H4 (cell line): ENCODE results near the gene RNF123. TPM values are rescaled to one million over a fixed set of nuclear protein-coding genes. Genes with fewer than 3 reads are reported as not detected.
"Not testable (repeated sequence)": the region's sequence is repeated elsewhere in the genome, so short reads cannot be mapped to it uniquely, and the experiment has no call there.

Experiments used
- DNase-seq: peaks from one replicate; pipeline ENCODE4 v3.0.0-alpha.2; 2015; ENCODE audit warnings: low spot score
- total RNA-seq: library from RNA; depleted of rRNA; stranded (reverse); fragments of >200 nt; shearing (Covaris generic); gene quantifications from 2 replicates; pipeline ENCODE4 v1.2.3, GENCODE V29; 2014

RNF123 gene
- total RNA-seq, 1 experiment from 2014 or later, result 8.4 TPM

- DNase-seq, result no peak
Measured at GRCh38 chr3:49720855-49721595, 31.7 kb downstream of the RNF123 start.

GRCh38 chr3:49721596-49721895, 32.2 kb downstream of the RNF123 start:
- DNase-seq, result no peak

GRCh38 chr3:49721896-49722781, 32.8 kb downstream of the RNF123 start:
- no peak for DNase-seq

- no peak for DNase-seq
Measured at GRCh38 chr3:49722896-49723295, 33.5 kb downstream of the RNF123 start.

- no peak for DNase-seq
Measured at GRCh38 chr3:49723296-49723627, 33.9 kb downstream of the RNF123 start.

GRCh38 chr3:49723628-49724551, 34.5 kb downstream of the RNF123 start, which contains the start of gene GMPPB:
Gene GMPPB, minus strand, starts transcription at chr3:49723951. Its CDS starts 225 bp downstream, at chr3:49723726.
- DNase-seq, result peak; percentile 90

GRCh38 chr3:49724586-49724985, 35.2 kb downstream of the RNF123 start:
- no peak for DNase-seq

- DNase-seq, result no peak
Measured at GRCh38 chr3:49725906-49726681, 36.7 kb downstream of the RNF123 start.

GRCh38 chr3:49727154-49727923, 38.0 kb downstream of the RNF123 start:
- no peak for DNase-seq

GRCh38 chr3:49727924-49728361, 38.6 kb downstream of the RNF123 start:
- no peak for DNase-seq

GRCh38 chr3:49729966-49730609, 40.7 kb downstream of the RNF123 start:
- DNase-seq, result no peak

- DNase-seq, result no peak
Measured at GRCh38 chr3:49732597-49732996, 43.2 kb downstream of the RNF123 start.

- no peak for DNase-seq
Measured at GRCh38 chr3:49733551-49733950, 44.2 kb downstream of the RNF123 start.

- no peak for DNase-seq
Measured at GRCh38 chr3:49734752-49735151, 45.4 kb downstream of the RNF123 start.

- no peak for DNase-seq
Measured at GRCh38 chr3:49738067-49738713, 48.8 kb downstream of the RNF123 start.

- no peak for DNase-seq
Measured at GRCh38 chr3:49740427-49740826, 51.1 kb downstream of the RNF123 start.

GRCh38 chr3:49745986-49746385, 56.6 kb downstream of the RNF123 start:
- no peak for DNase-seq

- DNase-seq, result no peak
Measured at GRCh38 chr3:49747792-49748480, 58.6 kb downstream of the RNF123 start.

- DNase-seq, result not testable (repeated sequence)
Measured at GRCh38 chr3:49748874-49749273, 59.5 kb downstream of the RNF123 start.
